Left colon (tissue), 2 donors: ENCODE results near the gene SUN2. TPM values are rescaled to one million over a fixed set of nuclear protein-coding genes. Genes with fewer than 3 reads are reported as not detected.

Source experiments
- ATAC-seq: fragments of 200-7000 bp; cut with Tn5 transposase; one replicate; pipeline ENCODE4 v1.9.1; 2020; ENCODE audit warnings: mild to moderate bottlenecking, moderate library complexity
- DNase-seq, 2 donors: peaks; one replicate each; pipeline ENCODE4 v3.0.0-alpha.2; 2020
- intact Hi-C, 2 donors: fragments of 100-400 bp; cut with DNase I in 1 of 2; cut with micrococcal nuclease in 1 of 2; formaldehyde crosslinking; loops; one replicate each; pipeline versions ENCODE4 v1.11.2 to v1.14.0; 2022; cut with DNase I, micrococcal nuclease
- total RNA-seq, 2 donors: library from RNA; stranded (reverse); fragmentation: NEBNext Ultra II Directional; extraction: Animal tissue kit (Norgen Biotek cat#: 25700); gene quantifications; one replicate each; pipeline ENCODE4 v1.2.1, GENCODE V29; 2021
- donor health status: DM: no; HTN: no; CAD: no.
- donor health status: DM: yes; HTN: yes; CAD: no.

SUN2 gene
- total RNA-seq, 2 donors from 2014 or later, result 143 to 148 TPM

GRCh38 chr22:38689651-38690050, 66.1 kb downstream of the SUN2 start:
- ATAC-seq (peak; percentile 38), DNase-seq (no peak)
- intact Hi-C loops, result no loop called here

GRCh38 chr22:38685761-38686160, 70.0 kb downstream of the SUN2 start:
- no peak for ATAC-seq
- no peak for DNase-seq
- intact Hi-C loops, result no loop called here

- ATAC-seq (no peak), DNase-seq (no peak)
- intact Hi-C loops, result no loop called here
Measured at GRCh38 chr22:38684895-38685294, 70.9 kb downstream of the SUN2 start.

Other genes with a start within 250 kb of the SUN2 start
- 100 to 1,000 TPM; 300 to 349 TPM for gene DDX17, start 249.7 kb downstream of the SUN2 start, total RNA-seq
- 1 to 10 TPM in 1 of 2 donors, under 1 TPM in 1; 0.87 to 1.2 TPM for gene DMC1, start 185.8 kb downstream of the SUN2 start, total RNA-seq
- under 1 TPM; 0.50 to 0.82 TPM for gene FAM227A, start 99.6 kb downstream of the SUN2 start, total RNA-seq
- gene CBY1, start 99.4 kb downstream of the SUN2 start, total RNA-seq, result 10 to 100 TPM; 21.5 to 28.7 TPM
- gene TOMM22, start 74.0 kb downstream of the SUN2 start, total RNA-seq, result 10 to 100 TPM; 85.0 to 98.7 TPM
- 100 to 1,000 TPM in 1 of 2 donors, 10 to 100 TPM in 1; 93.1 to 144 TPM for gene JOSD1, start 55.1 kb downstream of the SUN2 start, total RNA-seq
- gene GTPBP1, start 50.1 kb downstream of the SUN2 start, total RNA-seq, result 10 to 100 TPM; 66.6 to 72.6 TPM
- 10 to 100 TPM; 14.4 to 16.8 TPM for gene DNAL4, start 38.1 kb upstream of the SUN2 start, total RNA-seq
- gene NPTXR, start 88.0 kb upstream of the SUN2 start, total RNA-seq, result 1 to 10 TPM in 1 of 2 donors, under 1 TPM in 1; 0.46 to 2.5 TPM
- gene CBX6, start 116.2 kb upstream of the SUN2 start, total RNA-seq, result 10 to 100 TPM in 1 of 2 donors, 1 to 10 TPM in 1; 6.8 to 28.4 TPM
- gene APOBEC3A, start 201.6 kb upstream of the SUN2 start, total RNA-seq, result 1 to 10 TPM; 1.4 to 2.2 TPM
- gene APOBEC3B, start 226.3 kb upstream of the SUN2 start, total RNA-seq, result 10 to 100 TPM in 1 of 2 donors, 1 to 10 TPM in 1; 8.2 to 34.3 TPM